ENCODE results near the gene ATP5F1B. TPM values are rescaled to one million over a fixed set of nuclear protein-coding genes. Genes with fewer than 3 reads are reported as not detected.
A peak's percentile ranks its signal among the peaks of the same experiment; 100 is the strongest.

Gene ATP5F1B
- total RNA-seq, 4 donors from 2014 or later, result 360 to 457 (median 395) TPM

DNA sequence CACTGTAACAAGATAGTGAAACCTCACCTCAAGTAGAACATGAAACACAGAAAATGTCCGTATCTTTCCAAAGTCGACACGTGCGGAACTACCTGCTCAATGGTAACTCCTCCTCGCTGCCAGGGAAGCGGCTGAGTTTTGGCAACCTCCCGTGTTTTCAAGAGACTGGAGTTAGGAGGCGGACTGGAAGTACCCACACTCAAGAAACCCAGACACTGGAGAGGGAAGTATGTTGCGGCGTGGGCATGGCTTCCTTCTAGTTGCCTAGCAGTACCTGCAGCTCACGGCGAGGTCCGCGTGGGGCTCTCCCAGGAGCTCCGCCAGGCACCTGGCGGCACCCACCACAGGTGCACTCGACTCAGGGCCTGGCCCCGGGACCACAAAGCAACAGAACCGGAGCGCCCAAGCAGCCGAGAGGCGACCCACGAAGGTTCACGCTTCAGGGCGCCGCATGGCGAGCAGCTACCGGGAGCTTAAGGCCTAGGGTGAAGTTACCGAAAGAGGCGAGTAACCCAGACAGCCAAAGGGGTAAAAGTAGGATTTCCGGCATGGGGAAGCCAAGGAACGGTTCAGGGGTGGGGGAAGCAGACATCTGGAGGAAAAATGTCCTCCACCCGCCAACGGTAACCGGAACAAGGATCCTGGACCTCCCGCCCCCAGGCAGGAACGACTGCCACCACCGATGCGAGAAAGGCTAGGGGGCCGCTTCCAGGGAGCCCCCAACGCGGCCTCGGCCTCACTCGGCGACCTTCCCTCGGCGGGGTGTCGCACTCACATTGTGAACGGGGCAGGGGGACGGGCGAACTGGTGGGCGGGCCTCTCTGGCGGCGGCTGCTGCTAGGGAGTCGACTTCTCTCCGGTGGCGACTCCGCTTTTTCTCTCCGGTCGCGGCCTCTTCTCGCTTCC, 41.7 kb upstream of the ATP5F1B start:
- TF ChIP-seq, protein P1, sequence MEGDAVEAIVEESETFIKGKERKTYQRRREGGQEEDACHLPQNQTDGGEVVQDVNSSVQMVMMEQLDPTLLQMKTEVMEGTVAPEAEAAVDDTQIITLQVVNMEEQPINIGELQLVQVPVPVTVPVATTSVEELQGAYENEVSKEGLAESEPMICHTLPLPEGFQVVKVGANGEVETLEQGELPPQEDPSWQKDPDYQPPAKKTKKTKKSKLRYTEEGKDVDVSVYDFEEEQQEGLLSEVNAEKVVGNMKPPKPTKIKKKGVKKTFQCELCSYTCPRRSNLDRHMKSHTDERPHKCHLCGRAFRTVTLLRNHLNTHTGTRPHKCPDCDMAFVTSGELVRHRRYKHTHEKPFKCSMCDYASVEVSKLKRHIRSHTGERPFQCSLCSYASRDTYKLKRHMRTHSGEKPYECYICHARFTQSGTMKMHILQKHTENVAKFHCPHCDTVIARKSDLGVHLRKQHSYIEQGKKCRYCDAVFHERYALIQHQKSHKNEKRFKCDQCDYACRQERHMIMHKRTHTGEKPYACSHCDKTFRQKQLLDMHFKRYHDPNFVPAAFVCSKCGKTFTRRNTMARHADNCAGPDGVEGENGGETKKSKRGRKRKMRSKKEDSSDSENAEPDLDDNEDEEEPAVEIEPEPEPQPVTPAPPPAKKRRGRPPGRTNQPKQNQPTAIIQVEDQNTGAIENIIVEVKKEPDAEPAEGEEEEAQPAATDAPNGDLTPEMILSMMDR (IDR thresholded peaks at IDR 0.05), result no peak
- TF ChIP-seq POLR2A (IDR thresholded peaks at IDR 0.05), result no peak
- WGBS, 2 donors, result 0 to 1% methylated on average over 51 to 57 of the region's 62 CpGs
- peak overlapping the region; percentile 85 for H3K4me3 ChIP-seq (ENCODE audit: low read depth, poor library complexity, severe bottlenecking)
- peak; percentile 70 to 93 for DNase-seq (ENCODE audit: low spot score in 2 of 2)
- intact Hi-C loops (cut with DNase I; ENCODE audit: low total_unique reads), result no loop called here

DNA sequence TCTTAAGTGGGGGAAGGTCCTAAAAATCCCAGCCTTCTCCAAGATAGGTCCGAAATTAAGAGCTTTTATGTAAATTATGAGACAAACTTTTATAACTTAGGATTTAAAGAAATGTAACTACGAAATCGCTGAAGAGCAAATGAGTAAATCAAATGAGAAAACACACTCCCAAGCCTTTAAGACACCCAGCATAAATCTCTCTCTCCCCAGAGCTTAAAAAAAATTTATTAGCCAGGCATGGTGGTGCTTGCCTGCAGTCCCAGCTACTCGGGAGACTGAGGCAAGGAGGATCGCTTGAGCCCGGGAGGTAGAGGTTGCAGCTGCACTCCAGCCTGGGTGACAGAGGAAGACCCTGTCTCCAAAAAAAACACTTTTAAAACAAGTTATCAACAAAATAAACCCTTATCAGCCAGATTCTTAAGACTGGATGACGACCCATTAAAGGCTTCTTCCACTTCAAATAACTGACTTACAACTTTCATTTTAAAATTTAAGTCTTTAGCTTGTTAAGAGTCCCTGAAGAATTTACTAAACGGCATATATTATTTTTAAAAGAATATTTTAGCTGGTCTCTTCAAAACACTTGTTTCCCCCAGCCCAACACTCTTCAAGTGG, 39.1 kb upstream of the ATP5F1B start:
- DNase-seq (ENCODE audit: low spot score in 2 of 2), result peak in 1 of 2 donors; percentile 28
- WGBS, 2 donors, result 16 to 23% methylated on average over 8 of the region's 8 CpGs
- TF ChIP-seq POLR2A (IDR thresholded peaks at IDR 0.05), result no peak
- TF ChIP-seq, protein P1 (IDR thresholded peaks at IDR 0.05), result no peak
- intact Hi-C loops (cut with DNase I; ENCODE audit: low total_unique reads), result no loop called here
- H3K4me3 ChIP-seq (ENCODE audit: low read depth, poor library complexity, severe bottlenecking), result no peak overlapping the region

DNA sequence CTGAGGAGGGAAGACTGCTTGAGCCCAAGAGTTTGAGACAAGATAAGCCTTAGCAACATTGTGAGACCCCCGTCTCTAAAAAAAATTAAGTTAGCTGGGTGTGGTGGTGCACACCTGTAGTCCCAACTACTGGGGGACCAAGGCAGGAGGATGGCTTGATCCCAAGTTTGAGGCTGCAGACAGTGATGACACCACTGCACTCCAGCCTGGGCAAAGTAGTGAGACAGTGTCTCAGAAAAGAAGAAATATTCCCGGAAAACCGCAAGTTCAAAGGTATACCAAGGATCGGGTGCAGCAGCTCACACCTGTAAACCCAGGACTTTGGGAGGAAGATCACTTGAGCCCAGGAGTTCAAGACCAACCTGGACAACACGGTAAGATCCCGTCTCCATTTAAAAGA, 36.5 kb upstream of the ATP5F1B start:
- DNase-seq (ENCODE audit: low spot score in 2 of 2), result peak in 1 of 2 donors; percentile 60
- intact Hi-C loops (cut with DNase I; ENCODE audit: low total_unique reads), result no loop called here
- no peak overlapping the region for H3K4me3 ChIP-seq (ENCODE audit: low read depth, poor library complexity, severe bottlenecking)
- TF ChIP-seq, protein P1 (IDR thresholded peaks at IDR 0.05), result no peak
- no peak for TF ChIP-seq POLR2A (IDR thresholded peaks at IDR 0.05)
- 93 to 94% methylated on average over 6 of the region's 6 CpGs for WGBS, 2 donors

DNA sequence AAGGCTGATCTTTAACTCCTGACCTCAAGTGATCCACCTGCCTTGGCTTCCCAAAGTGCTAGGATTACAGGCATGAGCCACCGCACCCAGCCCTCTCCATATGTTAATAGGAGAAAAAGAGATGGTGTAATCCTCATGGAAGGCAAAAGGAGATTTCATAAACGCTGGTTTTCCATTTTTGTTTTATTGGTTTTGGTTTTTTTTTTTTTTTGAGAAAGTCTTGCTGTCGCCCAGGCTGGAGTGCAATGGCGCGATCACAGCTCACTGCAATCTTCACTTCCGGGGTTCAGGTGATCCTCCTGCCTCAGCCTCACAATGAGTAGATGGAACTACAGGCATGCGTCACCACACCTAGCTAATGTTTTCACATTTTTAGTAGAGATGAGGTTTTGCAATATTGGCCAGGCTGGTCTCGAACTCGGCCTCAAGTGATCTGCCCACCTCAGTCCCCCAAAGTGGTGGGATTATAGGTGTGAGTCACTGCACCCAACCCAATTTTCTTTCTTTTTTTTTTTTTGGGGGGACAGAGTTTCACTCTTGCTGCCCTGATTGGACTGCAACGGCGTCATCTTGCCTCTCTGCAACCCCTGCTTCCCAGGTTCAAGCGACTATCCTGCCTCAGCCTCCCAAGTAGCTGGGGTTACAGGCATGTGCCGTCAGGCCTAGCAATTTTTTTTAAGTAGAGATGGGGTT, 34.2 kb upstream of the ATP5F1B start:
- intact Hi-C loops (cut with DNase I; ENCODE audit: low total_unique reads), result no loop called here
- WGBS, 2 donors, result 89 to 90% methylated on average over 13 of the region's 13 CpGs
- TF ChIP-seq, protein P1 (IDR thresholded peaks at IDR 0.05), result no peak
- TF ChIP-seq POLR2A (IDR thresholded peaks at IDR 0.05), result no peak
- peak in 1 of 2 donors; percentile 32 for DNase-seq (ENCODE audit: low spot score in 2 of 2)
- no peak overlapping the region for H3K4me3 ChIP-seq (ENCODE audit: low read depth, poor library complexity, severe bottlenecking)

DNA sequence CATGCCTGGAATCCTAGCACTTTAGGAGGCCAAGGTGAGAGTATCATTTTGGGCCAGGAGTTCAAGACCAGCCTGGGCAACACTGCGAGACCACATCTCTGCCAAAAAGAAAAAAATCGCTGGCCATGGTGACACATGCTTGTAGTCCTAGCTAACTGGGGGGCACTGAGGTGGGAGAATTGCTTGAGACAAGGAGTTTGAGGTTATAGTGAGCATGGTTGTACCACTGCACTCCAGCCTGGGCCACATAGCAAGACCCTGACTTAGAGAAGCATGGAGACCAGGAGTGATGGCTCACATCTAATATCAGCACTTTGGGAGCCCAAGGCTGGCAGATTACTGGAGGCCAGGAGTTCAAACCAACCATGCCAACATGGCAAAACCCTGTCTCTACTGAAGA, 33.1 kb upstream of the ATP5F1B start:
- intact Hi-C loops (cut with DNase I; ENCODE audit: low total_unique reads), result no loop called here
- TF ChIP-seq POLR2A (IDR thresholded peaks at IDR 0.05), result no peak
- TF ChIP-seq, protein P1 (IDR thresholded peaks at IDR 0.05), result no peak
- 77 to 90% methylated on average over 2 of the region's 2 CpGs for WGBS, 2 donors
- peak in 1 of 2 donors; percentile 12 for DNase-seq (ENCODE audit: low spot score in 2 of 2)
- H3K4me3 ChIP-seq (ENCODE audit: low read depth, poor library complexity, severe bottlenecking), result no peak overlapping the region

All from lower leg skin (tissue), 4 donors.